ENCODE measurements around the gene PHACTR1. TPM values are rescaled to one million over a fixed set of nuclear protein-coding genes. Genes with fewer than 3 reads are reported as not detected.

The PHACTR1 gene
- total RNA-seq: under 0.01 and 0.09 TPM in 2 replicates

DNA sequence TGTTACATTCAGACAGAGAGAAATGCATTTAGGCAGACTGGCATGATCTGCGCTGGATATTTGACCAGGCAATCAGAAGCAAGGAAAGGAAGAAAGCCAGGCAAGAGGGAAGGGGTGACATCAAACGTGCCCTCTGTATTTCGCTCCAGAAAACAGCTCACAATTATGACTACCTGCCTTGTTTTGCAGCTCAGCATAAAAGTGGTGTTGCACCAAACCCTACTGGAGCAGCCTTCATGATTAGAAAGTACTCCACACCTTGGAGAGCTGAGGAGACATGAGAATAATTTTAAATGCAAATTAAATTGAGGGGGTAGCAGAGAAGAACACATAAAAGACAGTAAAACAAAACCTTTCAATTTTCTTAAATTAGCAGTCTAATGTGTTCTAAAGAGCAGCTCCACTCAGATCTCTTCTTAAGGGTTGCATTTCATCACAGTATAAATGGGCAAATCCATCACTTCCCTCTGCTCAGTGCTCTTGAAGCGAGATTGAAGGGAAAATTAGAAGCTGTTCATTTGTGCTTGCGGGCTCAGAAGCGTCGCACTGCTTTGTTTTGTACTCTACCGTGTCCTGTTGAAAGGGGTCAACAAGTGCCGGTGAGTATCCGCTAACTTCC is at the start of gene PHACTR1:
Gene PHACTR1 (plus strand): TSS at position 470 of the 619 bp plus-strand sequence.

GRCh38 chr6:13328076-13328874 is 611.7 kb downstream of the PHACTR1 start, which contains the start of gene TBC1D7:
Gene TBC1D7 (minus strand): TSS chr6:13328537. CDS start chr6:13326898, 1,639 bp downstream.

All from smooth muscle cell of bladder (primary cell).